NCI-H1694 treated with DMSO at 0.1 percent for 48 hours (cell line): Measurements from ENCODE around the gene C22orf39.

Source experiments
- DNase-seq: peaks from one replicate; lab custom pipeline; 2025; lab: John Stamatoyannopoulos, UW

Gene C22orf39

DNA sequence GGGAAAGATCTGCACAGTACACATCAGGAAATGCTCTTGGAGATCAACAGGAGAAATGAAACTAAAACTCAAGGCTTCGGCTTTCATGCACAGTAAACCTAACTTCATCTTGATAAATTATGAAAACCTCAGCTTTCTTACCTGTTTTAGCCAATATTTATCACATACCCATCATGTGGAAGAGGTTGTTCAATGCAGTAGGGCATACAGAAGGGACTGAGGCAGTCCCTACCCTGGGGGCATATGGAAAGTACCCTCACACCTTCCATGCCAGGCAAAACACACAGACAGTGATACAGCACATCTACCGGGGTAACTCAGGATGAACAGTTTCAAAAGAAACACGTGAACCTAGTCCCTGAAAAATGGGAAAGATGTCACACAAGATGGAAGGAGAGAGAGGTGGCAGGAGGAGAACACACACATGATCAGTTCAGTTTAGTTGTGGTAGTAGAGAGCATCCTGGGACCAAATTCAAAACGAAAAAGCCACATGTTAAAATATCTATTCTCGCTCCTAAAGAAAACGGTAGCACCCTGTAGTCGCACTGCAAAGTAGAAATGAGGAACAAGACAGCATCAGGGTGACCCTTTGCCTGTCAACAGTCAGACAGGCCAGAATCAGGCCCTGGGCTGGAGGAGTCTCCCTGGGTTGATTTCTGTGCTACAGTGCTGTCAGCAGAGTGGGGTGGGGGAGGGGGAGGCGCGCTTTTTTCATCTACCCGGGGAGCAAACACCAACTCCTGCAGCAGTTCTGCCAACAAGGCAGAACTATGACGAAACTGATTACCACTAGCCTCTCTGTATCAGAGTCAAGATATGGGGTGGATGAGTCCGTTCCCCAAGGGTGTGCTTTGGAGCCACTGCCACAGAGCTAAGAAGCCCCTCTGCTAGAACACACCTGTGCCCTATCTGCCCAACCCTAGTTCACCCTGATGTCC lies 17.3 kb downstream of the C22orf39 start:
- no peak for DNase-seq

DNA sequence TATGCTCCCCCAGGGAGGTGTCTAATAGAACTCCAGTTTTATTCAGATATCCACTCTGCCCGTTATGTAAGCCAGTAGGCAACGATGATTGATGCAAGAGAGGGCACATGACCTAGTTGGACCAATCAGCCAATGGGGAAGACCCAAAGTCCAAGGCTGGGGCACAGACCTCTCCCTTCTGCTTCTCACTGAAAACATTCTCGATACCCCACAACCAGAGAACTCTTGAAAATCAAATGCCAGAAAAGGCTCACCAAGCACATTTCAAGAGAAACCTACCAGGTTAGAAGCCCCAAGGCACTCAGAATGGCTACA lies 23.4 kb downstream of the C22orf39 start:
- DNase-seq, result no peak

DNA sequence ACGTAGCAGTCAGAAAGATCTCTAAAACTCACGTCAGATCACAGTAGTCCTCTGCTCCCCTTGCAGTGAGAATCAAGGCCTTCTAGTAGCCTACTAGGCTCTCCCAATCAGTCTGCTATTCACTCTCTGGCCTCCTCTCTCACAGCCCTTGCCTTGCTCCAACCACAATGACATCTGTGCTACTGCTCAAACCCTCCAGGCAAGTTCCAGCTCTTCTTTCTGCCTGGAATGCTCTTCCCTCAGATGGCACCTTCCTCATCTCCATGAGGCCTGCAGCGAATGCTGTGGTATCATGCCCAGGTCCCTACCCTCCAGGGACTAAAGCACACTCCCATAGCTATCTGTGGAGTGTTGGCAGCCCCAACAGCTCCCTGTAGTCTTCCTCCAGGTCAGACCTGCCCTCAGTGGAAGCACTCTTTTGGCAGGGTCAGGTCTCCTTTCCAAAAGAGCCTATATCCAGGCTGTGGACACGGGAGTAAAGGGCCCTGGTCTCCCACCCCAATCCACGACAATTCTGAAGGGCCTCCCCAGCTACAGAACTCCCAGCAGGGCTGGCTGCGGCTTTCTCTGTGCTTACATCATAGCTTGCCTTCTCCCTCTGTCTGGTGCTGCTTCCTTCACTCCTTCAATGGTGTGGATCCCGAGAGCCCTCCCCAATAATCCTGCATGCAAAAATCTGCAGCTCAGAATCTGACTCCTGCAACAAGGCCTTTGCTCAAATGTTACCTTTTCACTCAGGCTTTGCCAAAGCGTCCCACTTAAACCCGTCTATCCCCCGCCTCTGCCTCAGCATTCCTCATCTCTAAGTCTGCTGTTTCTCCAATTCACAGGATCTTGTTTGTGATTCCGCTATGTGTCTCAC lies 24.8 kb downstream of the C22orf39 start:
- DNase-seq, result no peak

DNA sequence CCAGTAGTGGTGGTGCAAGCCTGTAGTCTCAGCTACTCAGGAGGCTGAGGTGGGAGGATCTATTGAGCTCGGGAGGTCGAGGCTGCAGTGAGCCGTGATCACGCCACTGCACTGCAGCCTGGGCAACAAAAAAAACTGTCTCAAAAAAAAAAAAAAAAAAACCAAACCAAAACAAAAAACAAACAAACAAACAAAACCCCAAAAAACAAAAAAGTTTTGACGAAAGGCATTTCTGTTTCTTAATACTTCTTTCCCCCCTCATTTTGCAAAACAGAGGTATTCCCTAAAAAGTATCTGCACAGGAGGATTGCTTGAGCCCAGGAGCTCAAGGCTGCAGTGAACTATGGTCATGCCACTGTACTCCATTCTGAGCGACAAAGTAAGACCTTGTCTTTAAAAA lies 27.2 kb downstream of the C22orf39 start:
- no peak for DNase-seq

DNA sequence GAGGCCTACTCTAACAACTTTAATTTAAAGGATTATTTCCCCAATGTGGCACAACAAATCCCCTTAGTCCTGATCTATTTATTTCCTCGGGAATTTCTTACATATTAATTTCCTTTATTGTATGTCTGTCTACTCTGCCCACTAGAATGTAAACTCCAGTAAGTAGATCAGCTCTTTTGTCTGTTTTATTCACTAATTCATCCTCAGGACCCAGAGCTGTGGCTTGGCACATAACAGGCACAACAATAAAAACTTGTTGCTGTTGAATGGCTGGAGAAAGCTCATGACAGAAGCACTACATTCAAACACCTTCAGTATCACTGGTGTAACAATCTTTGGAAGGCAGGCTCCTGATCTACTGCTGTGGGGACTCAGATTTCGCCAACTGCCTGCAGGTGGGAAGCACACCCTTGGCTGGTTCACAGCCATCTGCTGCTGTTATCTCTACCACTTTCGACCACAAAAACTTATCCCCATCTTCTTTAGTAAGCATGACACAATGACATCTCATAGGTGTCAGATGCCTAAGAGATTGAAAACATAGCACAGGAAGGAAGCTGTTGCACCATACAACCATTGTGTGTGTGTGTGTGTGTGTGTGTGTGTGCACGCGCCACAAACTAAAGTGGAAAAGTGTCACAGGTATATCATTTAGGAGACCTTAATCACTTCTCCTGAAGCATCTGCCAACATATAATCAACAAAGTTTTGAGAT lies 27.9 kb downstream of the C22orf39 start:
- DNase-seq, result no peak

DNA sequence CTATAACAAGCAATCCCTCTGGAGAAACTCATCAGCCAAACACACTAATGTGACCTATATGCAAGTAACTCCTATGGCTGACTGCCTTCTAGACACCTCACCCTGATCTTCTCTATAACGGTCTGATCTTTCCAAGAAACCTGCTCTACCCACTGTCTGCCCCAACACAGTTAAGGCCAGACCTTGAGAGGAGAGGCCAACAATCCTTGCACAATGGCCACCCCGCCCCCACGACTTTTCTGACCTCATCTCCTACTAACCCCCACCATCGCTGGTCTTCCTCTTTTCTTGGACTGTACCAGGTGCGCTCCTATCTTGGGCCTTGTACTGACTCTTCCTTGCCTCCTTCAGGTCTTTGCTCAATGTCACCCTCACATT lies 28.4 kb downstream of the C22orf39 start:
- no peak for DNase-seq

DNA sequence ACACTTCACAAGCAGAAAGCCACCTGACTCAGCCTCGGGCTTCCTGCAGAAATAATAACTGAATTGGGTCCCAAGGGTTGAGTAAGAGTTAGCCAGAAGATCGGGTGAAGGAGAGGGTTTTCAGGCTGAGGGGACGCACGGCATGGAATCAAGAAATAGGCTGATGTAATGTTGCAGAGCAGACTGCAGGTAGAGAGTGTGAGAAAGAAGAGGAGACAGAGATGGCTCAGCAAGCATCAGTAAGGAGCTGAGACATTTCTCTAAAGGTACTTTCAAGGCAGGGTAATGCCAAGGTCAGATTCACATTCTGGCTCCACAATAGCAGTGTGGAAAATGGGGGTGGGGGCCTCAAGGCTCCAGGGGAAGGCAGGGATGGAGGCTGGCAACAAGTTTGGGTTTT lies 34.6 kb downstream of the C22orf39 start:
- DNase-seq, result no peak

DNA sequence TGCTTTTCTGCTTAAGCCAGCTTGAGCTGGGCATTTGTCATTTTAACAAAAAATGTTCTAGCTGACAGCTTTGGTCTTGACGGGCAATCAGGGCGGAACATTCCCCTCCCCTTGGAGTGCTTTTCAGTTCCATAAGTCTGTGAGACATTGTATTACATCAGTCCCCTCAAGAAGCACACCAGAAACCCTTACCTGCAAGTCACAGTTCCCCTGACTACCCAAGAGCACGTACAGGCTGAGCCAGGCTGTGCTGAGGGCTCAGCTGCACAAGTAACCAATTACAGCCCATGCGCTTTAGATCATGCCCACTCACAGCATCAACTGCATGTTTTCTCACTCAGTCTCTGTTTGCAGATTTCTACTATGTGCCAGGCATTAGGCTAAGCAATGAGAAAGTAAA lies 35.0 kb downstream of the C22orf39 start:
- DNase-seq, result no peak

DNA sequence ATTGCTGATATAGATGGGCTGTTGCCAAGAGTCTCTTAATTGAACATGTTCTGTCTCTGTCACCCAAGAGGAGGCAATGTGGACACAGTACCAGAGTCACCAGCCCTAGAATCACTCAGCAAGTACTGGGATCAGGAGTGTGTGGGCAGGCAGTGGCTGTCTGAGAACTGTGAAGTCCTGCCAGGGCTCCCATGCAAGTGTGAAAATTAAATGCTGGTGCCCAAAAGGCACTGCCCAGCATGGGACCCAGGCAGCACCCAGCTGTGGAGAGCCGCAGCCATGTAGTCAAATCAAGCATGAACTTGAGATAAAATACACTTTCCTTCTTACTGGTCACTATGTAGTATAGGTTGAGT lies 35.8 kb downstream of the C22orf39 start:
- DNase-seq, result no peak

DNA sequence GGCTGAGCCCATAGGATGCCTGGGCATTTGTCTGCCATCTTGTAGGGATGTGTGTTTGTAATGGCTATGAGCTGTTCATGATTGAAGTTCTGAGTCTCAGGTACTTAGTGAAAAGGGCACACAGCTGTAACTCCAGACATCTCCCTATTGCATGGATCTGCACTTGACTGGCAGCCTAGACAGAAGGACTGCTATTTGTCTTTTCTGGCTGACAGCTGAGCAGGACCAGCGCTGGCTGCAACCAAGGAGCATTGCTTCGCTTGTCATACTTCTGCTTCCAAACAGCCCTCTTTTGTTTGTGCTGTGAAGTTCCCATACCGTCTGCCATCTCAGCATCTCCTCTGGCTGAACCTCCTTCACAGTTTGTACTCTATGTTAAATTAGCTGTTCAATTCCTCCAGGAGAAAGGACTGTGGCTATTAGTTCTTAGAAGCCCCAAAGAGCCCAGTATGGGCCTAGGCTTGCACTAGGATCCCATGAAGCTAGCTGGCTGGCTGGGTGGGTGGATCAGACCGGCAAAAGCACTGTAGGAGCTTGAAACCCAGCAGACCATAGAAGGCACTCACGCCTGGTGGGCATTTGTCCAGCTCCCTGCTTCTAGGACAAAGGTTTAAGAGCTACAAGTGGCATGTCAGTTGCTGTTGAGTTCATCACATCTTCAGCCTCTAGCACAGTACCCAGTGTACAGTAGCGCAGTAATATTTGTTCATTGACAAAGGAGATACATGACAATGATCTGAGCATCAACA lies 36.4 kb downstream of the C22orf39 start:
- no peak for DNase-seq

DNA sequence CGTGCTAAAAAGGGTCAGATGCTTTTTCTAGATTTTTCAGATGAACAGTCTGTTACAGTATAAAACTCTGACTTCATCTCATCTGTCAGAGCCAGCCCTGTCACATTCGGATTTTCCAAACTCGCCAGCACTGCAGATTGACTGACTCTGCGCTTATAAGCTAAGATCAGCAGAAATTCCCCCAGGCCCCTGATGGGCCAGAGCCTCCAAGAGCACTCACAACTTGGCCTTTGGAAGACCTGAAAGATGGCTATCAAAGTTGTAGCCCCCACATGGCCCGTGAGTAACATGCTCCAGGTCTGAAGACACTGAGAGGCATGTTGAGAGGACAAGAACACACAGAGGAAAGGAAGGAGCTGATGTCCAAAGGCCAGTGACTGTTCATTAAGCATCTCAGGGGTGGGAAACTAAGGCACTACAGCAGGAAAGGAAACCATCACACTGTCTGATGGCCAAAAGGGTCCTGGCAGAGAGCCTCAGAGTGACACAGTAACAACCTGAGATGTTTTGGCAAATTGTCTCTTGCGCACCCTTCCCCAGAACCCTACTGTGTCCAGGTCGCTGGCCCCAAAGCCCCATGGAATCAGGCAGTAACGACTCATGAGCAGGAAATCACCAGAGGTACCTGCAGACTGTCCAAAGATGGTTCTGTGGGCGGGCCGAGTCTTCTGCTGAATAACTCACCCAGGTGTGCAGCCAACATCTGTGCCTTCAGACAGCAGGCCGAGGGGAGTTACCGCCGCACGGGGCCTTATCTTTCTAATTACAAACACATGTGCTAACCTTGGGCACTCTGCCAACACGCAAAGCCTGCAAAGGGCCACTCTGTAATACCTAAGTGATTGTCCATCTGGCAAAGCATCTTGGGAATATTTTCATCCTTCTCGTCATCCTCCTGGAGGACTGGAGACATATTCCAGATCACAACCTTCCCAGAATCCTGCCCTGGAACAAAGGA lies 39.6 kb downstream of the C22orf39 start:
- no peak for DNase-seq

DNA sequence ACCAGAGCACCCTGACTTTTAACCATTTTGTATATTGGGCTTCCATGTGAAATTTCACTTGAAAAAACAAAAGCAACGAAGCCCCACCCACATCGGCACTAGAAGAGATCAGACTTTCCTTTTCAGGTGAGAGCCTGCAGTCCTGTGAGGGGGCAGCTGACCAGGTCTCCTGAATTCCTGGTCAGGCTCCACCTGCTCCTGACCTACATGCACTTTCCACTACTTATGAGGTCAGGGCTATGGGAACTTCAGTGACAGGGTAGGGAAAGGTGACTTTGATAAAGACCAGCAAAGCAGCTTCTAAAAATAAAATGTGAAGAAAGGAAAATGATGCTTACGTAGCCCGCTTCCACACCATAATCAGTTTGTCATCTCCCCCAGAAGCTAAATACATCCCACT lies 40.7 kb downstream of the C22orf39 start:
- no peak for DNase-seq

DNA sequence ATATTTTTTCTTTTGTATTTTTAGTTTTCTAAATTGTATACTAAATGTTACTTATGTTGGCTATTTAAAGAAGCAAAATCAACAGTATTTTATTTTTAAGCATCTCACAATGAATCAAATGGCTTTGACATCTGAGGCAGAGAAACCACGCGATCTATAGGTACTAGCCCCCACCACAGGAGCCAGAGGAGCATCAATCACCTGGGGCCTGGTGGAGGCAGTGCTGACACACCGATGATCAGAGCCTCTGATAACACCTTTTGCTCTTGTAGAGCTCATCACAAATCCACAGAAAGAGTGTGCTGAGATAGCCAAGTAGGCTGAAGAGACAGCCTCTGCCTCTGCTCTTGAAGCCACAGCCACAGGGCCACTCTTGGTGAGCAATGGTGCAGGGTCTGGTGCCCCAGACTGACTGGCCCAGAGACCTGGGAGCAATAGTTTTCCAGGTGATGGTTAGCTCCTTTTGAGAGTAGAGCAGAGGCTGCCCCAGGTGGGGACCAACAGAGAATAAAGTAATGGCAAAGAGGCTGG lies 41.2 kb downstream of the C22orf39 start:
- DNase-seq, result no peak

DNA sequence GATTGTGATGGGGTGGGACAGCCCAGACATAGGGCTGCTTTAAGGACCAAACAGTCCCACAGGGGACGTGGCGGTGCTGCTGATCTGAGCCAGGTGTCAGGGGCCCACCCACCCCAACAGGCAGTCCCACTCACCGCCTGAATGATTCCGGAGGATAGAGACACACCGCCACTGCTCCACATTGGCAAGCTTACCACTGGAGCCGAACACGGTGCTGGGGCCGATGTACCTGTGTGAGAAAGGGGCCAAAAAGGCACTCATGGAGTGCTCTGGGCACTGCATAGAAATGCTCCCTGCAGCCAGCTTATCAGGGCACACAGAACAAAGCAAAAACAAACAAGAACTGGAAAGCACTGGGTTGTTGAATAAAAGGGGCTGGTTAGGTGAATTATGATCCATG lies 41.9 kb downstream of the C22orf39 start:
- no peak for DNase-seq

DNA sequence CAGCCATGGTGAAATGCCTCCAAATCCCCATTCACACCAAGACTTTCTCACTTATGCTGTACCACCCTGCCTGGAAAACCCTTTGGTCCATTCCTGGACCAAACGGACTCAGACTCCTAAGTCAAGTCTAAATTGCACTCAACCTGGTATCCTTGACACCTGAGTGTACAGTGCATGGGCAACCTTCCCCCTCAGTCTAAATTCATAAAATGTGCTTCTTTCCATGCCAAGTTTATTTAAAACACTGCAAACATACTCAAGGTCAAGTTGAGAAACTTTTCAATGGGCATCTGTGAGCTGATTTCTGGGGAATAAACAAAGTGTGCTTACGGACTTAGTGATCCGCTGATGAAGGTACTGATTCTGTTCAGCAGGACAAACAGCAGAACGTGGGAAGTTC lies 42.4 kb downstream of the C22orf39 start:
- DNase-seq, result no peak

DNA sequence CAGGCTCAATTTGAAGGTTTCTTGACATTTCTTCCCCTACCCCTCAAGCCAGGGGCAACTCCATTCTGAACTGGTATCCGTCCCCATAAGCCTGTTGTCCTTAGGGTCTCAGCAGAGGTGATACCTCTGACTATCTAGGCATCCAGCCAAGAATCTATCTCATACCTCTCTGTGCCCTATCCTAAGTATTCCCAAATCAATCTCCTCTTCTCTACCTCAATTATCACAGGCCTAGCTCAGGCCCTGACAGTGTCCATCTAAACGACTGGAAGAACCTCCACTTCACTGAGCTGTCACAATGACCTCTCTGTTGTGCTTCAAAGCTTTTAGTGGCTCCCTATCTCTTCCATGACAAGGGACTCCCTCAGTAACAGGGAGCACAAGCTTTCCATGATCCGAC lies 42.8 kb downstream of the C22orf39 start:
- no peak for DNase-seq

DNA sequence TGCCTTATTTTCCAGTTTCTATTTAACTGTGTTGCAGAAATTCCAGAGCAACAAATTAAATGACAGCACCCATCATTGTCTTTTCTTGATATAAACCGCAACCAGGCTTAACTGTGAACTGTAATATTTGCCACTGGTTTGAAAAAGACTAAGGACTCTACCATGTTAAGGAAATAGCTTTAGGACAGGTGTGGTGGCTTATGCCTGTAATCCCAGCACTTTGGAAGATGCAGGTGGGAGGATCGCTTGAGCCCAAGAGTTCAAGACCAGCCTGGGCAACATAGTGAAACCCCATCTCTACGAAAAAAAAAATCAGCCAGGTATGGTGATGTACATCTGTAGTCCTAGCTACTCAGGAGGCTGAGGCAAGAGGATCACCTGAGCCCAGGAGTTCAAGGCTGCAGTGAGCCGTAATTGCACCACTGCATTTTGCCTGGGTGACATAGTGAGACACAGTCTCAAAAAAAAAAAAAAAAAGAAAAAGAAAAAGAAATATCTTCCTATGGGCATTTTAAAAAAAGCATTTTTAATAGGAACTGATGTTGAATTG lies 44.8 kb downstream of the C22orf39 start:
- DNase-seq, result no peak

DNA sequence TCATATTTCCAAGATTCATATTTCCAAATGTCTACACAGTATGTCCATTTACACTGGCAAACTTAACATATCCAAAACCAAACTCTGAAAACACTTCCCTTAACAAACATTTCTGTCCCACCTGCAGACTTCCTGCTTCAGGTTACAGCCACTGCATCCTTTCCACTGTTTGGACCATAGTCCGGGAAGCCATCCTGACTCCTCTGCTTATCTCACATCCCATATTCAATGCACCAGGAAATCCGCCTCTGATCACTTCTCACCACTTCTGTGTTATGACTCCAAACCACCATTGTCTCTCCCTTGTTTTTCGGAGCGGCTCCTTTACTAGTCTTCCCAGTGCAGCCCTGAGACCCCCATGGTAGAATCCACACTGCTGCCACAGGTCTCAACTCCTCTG lies 46.0 kb downstream of the C22orf39 start:
- DNase-seq, result no peak

DNA sequence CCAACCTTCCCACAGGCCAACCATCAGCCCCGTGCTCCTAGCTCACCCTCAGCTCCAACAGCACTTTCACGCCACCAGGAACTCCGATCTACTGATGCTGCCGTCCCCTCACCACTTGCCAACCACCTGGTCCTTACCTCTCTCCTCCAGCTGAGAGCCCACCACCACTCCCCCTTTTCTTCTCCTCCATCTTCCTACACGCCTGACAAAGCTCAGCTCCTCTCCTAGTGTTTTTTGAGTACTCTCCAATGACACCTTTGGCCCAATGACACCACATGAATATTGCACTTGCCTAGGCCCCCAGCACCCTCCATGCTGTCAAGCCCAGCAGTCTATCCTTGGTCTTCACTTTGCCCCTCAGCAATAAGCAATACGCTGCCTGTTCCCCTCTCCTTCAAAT lies 46.6 kb downstream of the C22orf39 start:
- no peak for DNase-seq

DNA sequence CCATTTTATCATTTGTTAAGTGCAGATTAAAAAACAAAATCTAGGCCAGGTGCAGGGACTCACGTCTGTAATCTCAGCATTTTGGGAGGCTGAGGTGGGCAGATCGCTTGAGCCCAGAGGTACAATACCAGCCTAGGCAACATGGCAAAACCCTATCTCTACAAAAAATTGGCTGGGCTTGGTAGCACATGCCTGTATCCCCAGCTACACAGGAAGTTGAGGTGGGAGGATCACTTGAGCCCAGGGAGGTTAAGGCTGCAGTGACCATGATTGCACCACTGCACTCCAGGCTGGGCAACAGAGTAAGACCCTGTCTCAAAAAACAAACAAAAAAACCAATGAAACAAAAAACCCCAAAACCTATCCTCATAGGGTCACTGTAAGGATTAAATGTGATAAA lies 48.9 kb downstream of the C22orf39 start:
- DNase-seq, result no peak
